Type B pancreatic cell (in vitro differentiated cells): ENCODE results near the gene SDK1. TPM values are rescaled to one million over a fixed set of nuclear protein-coding genes. Genes with fewer than 3 reads are reported as not detected.

Source experiments
- DNase-seq: peaks from one replicate; pipeline ENCODE4 v3.0.0; 2021; ENCODE audit warnings: mixed read lengths; ENCODE audit not compliant: unreplicated experiment; ENCODE audit errors: extremely low spot score
- H3K27ac Mint-ChIP-seq: 2 replicates; pipeline ENCODE4 v1.8.0; 2021; ENCODE audit warnings: mild to moderate bottlenecking, mixed read lengths
- H3K27me3 Mint-ChIP-seq: 2 replicates; pipeline ENCODE4 v1.8.0; 2021; ENCODE audit warnings: mixed read lengths
- H3K36me3 Mint-ChIP-seq: 2 replicates; pipeline ENCODE4 v1.8.0; 2021; ENCODE audit warnings: mixed read lengths
- H3K4me1 Mint-ChIP-seq: one replicate; pipeline ENCODE4 v1.8.0; 2021; ENCODE audit warnings: mixed read lengths; ENCODE audit not compliant: unreplicated experiment
- H3K4me3 Mint-ChIP-seq: 2 replicates; pipeline ENCODE4 v1.8.0; 2021; ENCODE audit warnings: mild to moderate bottlenecking, mixed read lengths
- H3K9me3 Mint-ChIP-seq: 2 replicates; pipeline ENCODE4 v1.8.0; 2021; ENCODE audit warnings: mixed read lengths
- total RNA-seq: library from RNA; stranded (reverse); gene quantifications from 2 replicates; pipeline ENCODE4 v1.2.1, GENCODE V29; 2021; ENCODE audit warnings: low replicate concordance
- TF ChIP-seq, protein P1 (sequence below): fragments of 200-600 bp; sonication (generic); conservative IDR thresholded peaks from 2 replicates; pipeline ENCODE4 v1.5.0; 2021; ENCODE audit warnings: antibody characterized with exemption, mild to moderate bottlenecking

SDK1 gene
- total RNA-seq, 1 donor from 2014 or later = 26.1 TPM

- no peak overlapping the region for H3K4me3 Mint-ChIP-seq
- no peaks in the 10 kb centered on the region for H3K9me3 Mint-ChIP-seq
- no peaks in the 10 kb centered on the region for H3K36me3 Mint-ChIP-seq
- H3K27me3 Mint-ChIP-seq = no peaks in the 10 kb centered on the region
- no peak overlapping the region for H3K27ac Mint-ChIP-seq
- TF ChIP-seq, protein P1, sequence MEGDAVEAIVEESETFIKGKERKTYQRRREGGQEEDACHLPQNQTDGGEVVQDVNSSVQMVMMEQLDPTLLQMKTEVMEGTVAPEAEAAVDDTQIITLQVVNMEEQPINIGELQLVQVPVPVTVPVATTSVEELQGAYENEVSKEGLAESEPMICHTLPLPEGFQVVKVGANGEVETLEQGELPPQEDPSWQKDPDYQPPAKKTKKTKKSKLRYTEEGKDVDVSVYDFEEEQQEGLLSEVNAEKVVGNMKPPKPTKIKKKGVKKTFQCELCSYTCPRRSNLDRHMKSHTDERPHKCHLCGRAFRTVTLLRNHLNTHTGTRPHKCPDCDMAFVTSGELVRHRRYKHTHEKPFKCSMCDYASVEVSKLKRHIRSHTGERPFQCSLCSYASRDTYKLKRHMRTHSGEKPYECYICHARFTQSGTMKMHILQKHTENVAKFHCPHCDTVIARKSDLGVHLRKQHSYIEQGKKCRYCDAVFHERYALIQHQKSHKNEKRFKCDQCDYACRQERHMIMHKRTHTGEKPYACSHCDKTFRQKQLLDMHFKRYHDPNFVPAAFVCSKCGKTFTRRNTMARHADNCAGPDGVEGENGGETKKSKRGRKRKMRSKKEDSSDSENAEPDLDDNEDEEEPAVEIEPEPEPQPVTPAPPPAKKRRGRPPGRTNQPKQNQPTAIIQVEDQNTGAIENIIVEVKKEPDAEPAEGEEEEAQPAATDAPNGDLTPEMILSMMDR = no peak
- DNase-seq = no peak
- peaks cover 4% of the 10 kb centered on the region for H3K4me1 Mint-ChIP-seq
Measured at GRCh38 chr7:4065190-4065589, 764.1 kb downstream of the SDK1 start.

GRCh38 chr7:4066206-4066605, 765.2 kb downstream of the SDK1 start:
- TF ChIP-seq, protein P1 = no peak
- no peaks in the 10 kb centered on the region for H3K9me3 Mint-ChIP-seq

GRCh38 chr7:4066626-4067475, 765.8 kb downstream of the SDK1 start:
- Mint-ChIP-seq H3K9me3 (no peaks in the 10 kb centered on the region), H3K4me1 (peaks cover 8% of the 10 kb centered on the region), H3K36me3 (no peaks in the 10 kb centered on the region), H3K27ac (no peak overlapping the region), H3K4me3 (no peak overlapping the region), H3K27me3 (no peaks in the 10 kb centered on the region)
- TF ChIP-seq, protein P1 = no peak
- DNase-seq = peak; percentile 43

More at GRCh38 chr7:4066206-4066605, 765.2 kb downstream of the SDK1 start:
- no peak overlapping the region for H3K27ac Mint-ChIP-seq
- DNase-seq = peak; percentile 53
- H3K27me3 Mint-ChIP-seq = no peaks in the 10 kb centered on the region
- H3K4me1 Mint-ChIP-seq = peaks cover 4% of the 10 kb centered on the region
- no peak overlapping the region for H3K4me3 Mint-ChIP-seq
- no peaks in the 10 kb centered on the region for H3K36me3 Mint-ChIP-seq

- Mint-ChIP-seq H3K36me3 (no peaks in the 10 kb centered on the region), H3K9me3 (no peaks in the 10 kb centered on the region), H3K4me3 (no peak overlapping the region), H3K27me3 (no peaks in the 10 kb centered on the region), H3K4me1 (peaks cover 11% of the 10 kb centered on the region), H3K27ac (no peak overlapping the region)
- no peak for DNase-seq
- TF ChIP-seq, protein P1 = no peak
Measured at GRCh38 chr7:4067476-4067760, 766.4 kb downstream of the SDK1 start.

GRCh38 chr7:4067874-4068273, 766.8 kb downstream of the SDK1 start:
- H3K4me1 Mint-ChIP-seq = peaks cover 11% of the 10 kb centered on the region
- DNase-seq = peak; percentile 22
- H3K27me3 Mint-ChIP-seq = no peaks in the 10 kb centered on the region
- TF ChIP-seq, protein P1 = no peak
- no peak overlapping the region for H3K27ac Mint-ChIP-seq
- H3K9me3 Mint-ChIP-seq = no peaks in the 10 kb centered on the region
- no peak overlapping the region for H3K4me3 Mint-ChIP-seq
- H3K36me3 Mint-ChIP-seq = no peaks in the 10 kb centered on the region
